Astrocyte (in vitro differentiated cells and primary cell): ENCODE results near the gene MYL9. TPM values are rescaled to one million over a fixed set of nuclear protein-coding genes. Genes with fewer than 3 reads are reported as not detected.

Experiments
- DNase-seq: peaks from one replicate; pipeline ENCODE4 v3.0.0-alpha.2; 2010; ENCODE audit warnings: low read depth
- FAIRE-seq: peaks from 2 replicates; lab custom pipeline; 2011; peaks lifted over from hg19 to GRCh38; lab: Jason Lieb, UNC
- H2AFZ ChIP-seq: 2 replicates; pipeline ENCODE4 v1.6.0; 2012; ENCODE audit warnings: low read depth, low read length, inconsistent platforms
- H3K27ac ChIP-seq: 2 replicates; pipeline ENCODE4 v1.5.1; 2011; ENCODE audit warnings: low read depth, low read length, inconsistent platforms
- H3K27me3 ChIP-seq: 2 replicates; pipeline ENCODE4 v1.6.0; 2011; ENCODE audit warnings: low read length, inconsistent platforms; ENCODE audit not compliant: insufficient read depth
- H3K36me3 ChIP-seq: 2 replicates; pipeline ENCODE4 v1.5.1; 2011; ENCODE audit warnings: low read length, inconsistent platforms; ENCODE audit not compliant: insufficient read depth
- H3K4me1 ChIP-seq: 2 replicates; pipeline ENCODE4 v1.5.1; 2011; ENCODE audit warnings: low read length, inconsistent platforms; ENCODE audit not compliant: insufficient read depth
- H3K4me2 ChIP-seq: 2 replicates; pipeline ENCODE4 v1.6.0; 2012; ENCODE audit warnings: low read length, inconsistent platforms
- H3K4me3 ChIP-seq: 2 replicates; pipeline ENCODE4 v1.5.1; 2011; ENCODE audit warnings: low read depth, mild to moderate bottlenecking, low read length, inconsistent platforms; ENCODE audit not compliant: insufficient read depth
- H3K79me2 ChIP-seq: 2 replicates; pipeline ENCODE4 v1.6.0; 2012; ENCODE audit warnings: mild to moderate bottlenecking, low read length, inconsistent platforms; ENCODE audit not compliant: insufficient read depth
- H3K9ac ChIP-seq: 2 replicates; pipeline ENCODE4 v1.6.0; 2012; ENCODE audit warnings: mild to moderate bottlenecking, low read length, inconsistent platforms
- H3K9me3 ChIP-seq: 2 replicates; pipeline ENCODE4 v1.5.1; 2012; ENCODE audit warnings: low read depth, mild to moderate bottlenecking, low read length, inconsistent platforms; ENCODE audit not compliant: insufficient read depth
- H4K20me1 ChIP-seq: 2 replicates; pipeline ENCODE4 v1.6.0; 2012; ENCODE audit warnings: low read length, inconsistent platforms; ENCODE audit not compliant: insufficient read depth
- H3K27ac Mint-ChIP-seq: one replicate; pipeline ENCODE4 v1.8.0; 2021; ENCODE audit warnings: mild to moderate bottlenecking, mixed read lengths; ENCODE audit not compliant: unreplicated experiment
- H3K27me3 Mint-ChIP-seq: one replicate; pipeline ENCODE4 v1.8.0; 2021; ENCODE audit warnings: low read depth, mixed read lengths; ENCODE audit not compliant: unreplicated experiment
- H3K36me3 Mint-ChIP-seq: one replicate; pipeline ENCODE4 v1.8.0; 2021; ENCODE audit warnings: low read depth, mixed read lengths; ENCODE audit not compliant: unreplicated experiment
- H3K4me1 Mint-ChIP-seq: one replicate; pipeline ENCODE4 v1.8.0; 2021; ENCODE audit warnings: low read depth, mixed read lengths; ENCODE audit not compliant: unreplicated experiment
- H3K4me3 Mint-ChIP-seq: one replicate; pipeline ENCODE4 v1.8.0; 2021; ENCODE audit warnings: mild to moderate bottlenecking, moderate library complexity, mixed read lengths; ENCODE audit not compliant: unreplicated experiment
- H3K9me3 Mint-ChIP-seq: one replicate; pipeline ENCODE4 v1.8.0; 2021; ENCODE audit warnings: mild to moderate bottlenecking, mixed read lengths; ENCODE audit not compliant: unreplicated experiment
- EZH2 ChIP-seq: IDR thresholded peaks from 2 replicates; pipeline ENCODE4 v1.6.1; 2012; ENCODE audit warnings: mild to moderate bottlenecking, low read length, inconsistent platforms; ENCODE audit not compliant: insufficient read depth
- total RNA-seq: library from RNA; stranded (reverse); gene quantifications from 2 replicates; pipeline ENCODE4 v1.2.1, GENCODE V29; 2021
- TF ChIP-seq, protein P1 (sequence below): IDR thresholded peaks from 2 replicates; pipeline ENCODE4 v1.5.1; 2011; ENCODE audit warnings: low read depth, mild to moderate bottlenecking, inconsistent platforms, low read length, moderate library complexity; ENCODE audit not compliant: insufficient read depth

The MYL9 gene
- total RNA-seq, 1 donor from 2014 or later: 1,247 TPM

DNA sequence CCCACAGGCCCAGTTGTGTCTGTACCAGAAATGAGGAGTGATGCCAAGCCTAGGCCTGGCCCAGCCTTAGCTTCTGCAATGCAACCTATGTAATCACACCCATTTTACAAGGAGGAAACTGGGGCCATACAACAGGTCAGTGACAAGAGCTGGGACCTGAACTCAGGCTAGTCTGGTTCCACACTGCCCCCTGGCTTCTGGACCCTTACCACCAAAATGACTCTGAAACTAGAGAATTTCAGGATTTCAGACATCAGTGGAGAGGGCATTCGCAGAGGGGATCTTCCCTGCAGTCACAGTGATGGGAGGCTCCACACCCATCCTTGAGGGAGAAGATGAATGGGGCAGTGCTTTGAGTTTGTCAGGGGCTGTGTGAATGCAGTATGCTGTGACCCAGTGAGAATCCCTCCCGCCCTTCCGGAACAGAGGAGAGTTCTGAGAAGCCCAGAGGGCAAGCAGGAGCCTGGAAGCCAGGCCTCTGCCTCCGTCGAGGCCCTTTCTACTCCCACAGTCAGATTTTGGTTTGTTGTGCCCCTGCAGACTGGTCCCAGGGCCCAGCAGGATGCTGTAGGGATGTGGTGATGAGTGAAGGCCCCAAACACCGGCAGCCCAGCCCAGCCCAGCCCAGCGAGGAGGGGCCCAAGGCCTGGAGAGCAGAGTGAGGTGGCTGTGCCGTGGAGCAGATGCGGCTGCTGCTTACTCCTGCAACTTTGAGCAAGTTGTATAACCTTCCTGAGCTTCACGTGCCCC lies 48.1 kb upstream of the MYL9 start:
- Histone ChIP-seq H4K20me1 (peaks cover 99% of the 10 kb centered on the region), H3K9me3 (no peaks in the 10 kb centered on the region), H3K79me2 (peaks cover 98% of the 10 kb centered on the region), H3K27me3 (no peaks in the 10 kb centered on the region), H3K4me1 (peaks cover 62% of the 10 kb centered on the region), H3K4me3 (no peak overlapping the region), H3K27ac (peak overlapping the region; percentile 47), H3K36me3 (peaks cover 21% of the 10 kb centered on the region), H3K4me2 (peak overlapping the region; percentile 17), H2AFZ (no peak overlapping the region), H3K9ac (peak overlapping the region; percentile 53)
- Mint-ChIP-seq H3K4me1 (peaks cover 53% of the 10 kb centered on the region), H3K27me3 (no peaks in the 10 kb centered on the region), H3K36me3 (peaks cover 22% of the 10 kb centered on the region), H3K4me3 (peak overlapping the region; percentile 12), H3K27ac (no peak overlapping the region), H3K9me3 (no peaks in the 10 kb centered on the region)
- no peak for DNase-seq
- no peak for FAIRE-seq
- TF ChIP-seq, protein P1, sequence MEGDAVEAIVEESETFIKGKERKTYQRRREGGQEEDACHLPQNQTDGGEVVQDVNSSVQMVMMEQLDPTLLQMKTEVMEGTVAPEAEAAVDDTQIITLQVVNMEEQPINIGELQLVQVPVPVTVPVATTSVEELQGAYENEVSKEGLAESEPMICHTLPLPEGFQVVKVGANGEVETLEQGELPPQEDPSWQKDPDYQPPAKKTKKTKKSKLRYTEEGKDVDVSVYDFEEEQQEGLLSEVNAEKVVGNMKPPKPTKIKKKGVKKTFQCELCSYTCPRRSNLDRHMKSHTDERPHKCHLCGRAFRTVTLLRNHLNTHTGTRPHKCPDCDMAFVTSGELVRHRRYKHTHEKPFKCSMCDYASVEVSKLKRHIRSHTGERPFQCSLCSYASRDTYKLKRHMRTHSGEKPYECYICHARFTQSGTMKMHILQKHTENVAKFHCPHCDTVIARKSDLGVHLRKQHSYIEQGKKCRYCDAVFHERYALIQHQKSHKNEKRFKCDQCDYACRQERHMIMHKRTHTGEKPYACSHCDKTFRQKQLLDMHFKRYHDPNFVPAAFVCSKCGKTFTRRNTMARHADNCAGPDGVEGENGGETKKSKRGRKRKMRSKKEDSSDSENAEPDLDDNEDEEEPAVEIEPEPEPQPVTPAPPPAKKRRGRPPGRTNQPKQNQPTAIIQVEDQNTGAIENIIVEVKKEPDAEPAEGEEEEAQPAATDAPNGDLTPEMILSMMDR: no peak
- TF ChIP-seq EZH2: no peak

DNA sequence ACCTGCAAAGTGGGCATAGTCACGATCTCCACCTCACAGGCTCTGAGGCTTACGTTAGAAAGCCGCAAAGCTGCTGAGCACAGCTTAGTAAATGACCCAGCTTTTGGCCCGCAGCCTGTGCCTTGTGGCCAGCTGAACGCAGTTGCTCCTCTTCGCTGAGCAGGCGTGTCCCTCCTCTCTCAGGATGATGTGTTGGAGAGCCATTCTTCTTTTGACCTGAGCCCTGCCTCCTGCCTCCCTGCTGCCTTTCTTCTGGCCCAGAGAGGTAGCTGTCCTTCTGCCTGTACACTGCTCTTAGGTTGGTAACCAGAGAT lies 47.6 kb upstream of the MYL9 start:
- Mint-ChIP-seq H3K27me3 (no peaks in the 10 kb centered on the region), H3K27ac (peak overlapping the region; percentile 69), H3K4me1 (peaks cover 56% of the 10 kb centered on the region), H3K36me3 (peaks cover 27% of the 10 kb centered on the region), H3K4me3 (peak overlapping the region; percentile 67), H3K9me3 (no peaks in the 10 kb centered on the region)
- Histone ChIP-seq H3K27me3 (no peaks in the 10 kb centered on the region), H3K4me2 (peak overlapping the region; percentile 17), H4K20me1 (peaks cover 99% of the 10 kb centered on the region), H3K4me1 (peaks cover 68% of the 10 kb centered on the region), H2AFZ (no peak overlapping the region), H3K36me3 (peaks cover 26% of the 10 kb centered on the region), H3K9me3 (no peaks in the 10 kb centered on the region), H3K79me2 (peaks cover 98% of the 10 kb centered on the region), H3K9ac (peak overlapping the region; percentile 6), H3K27ac (peak overlapping the region; percentile 32), H3K4me3 (no peak overlapping the region)
- no peak for FAIRE-seq
- TF ChIP-seq, protein P1: no peak
- TF ChIP-seq EZH2: no peak
- peak; percentile 91 for DNase-seq
